H1 (cell line): ENCODE data around the gene KRT32. TPM values are rescaled to one million over a fixed set of nuclear protein-coding genes. Genes with fewer than 3 reads are reported as not detected.

Experiments used
- CTCF ChIA-PET: fragments of 300-600 bp; sonication (Branson Sonifier 250); formaldehyde crosslinking; loops from one replicate; lab custom pipeline; 2021; ENCODE audit not compliant: partially characterized antibody; lab: Charles Lee
- POLR2A ChIA-PET: fragments of 300-600 bp; sonication (Branson Sonifier 250); formaldehyde crosslinking; loops from one replicate; lab custom pipeline; 2021; ENCODE audit warnings: inconsistent platforms; ENCODE audit not compliant: partially characterized antibody; lab: Charles Lee
- DNase-seq, 2 experiments: peaks; one replicate each; pipeline versions ENCODE4 v3.0.0 to v3.0.0-alpha.2; 2010 to 2022; ENCODE audit warnings: low spot score in 2 of 2, low read depth in 1 of 2, mixed read lengths in 1 of 2
- FAIRE-seq: peaks from 2 replicates; lab custom pipeline; 2011; peaks lifted over from hg19 to GRCh38; lab: Jason Lieb, UNC
- H2AFZ ChIP-seq: 2 replicates; pipeline ENCODE4 v1.8.1; 2012; ENCODE audit warnings: low read length, inconsistent platforms
- H2AK5ac ChIP-seq: 2 replicates; pipeline ENCODE4 v1.6.1; 2013; ENCODE audit warnings: low read depth, low read length
- H2BK120ac ChIP-seq: replicated peaks from 2 replicates; pipeline ENCODE3; 2013; ENCODE audit warnings: low read depth, low read length, inconsistent platforms
- H2BK12ac ChIP-seq: 2 replicates; pipeline ENCODE4 v1.6.1; 2013; ENCODE audit warnings: low read depth, low read length
- H2BK15ac ChIP-seq: 2 replicates; pipeline ENCODE4 v1.6.1; 2013; ENCODE audit warnings: low read length
- H2BK20ac ChIP-seq: 2 replicates; pipeline ENCODE4 v1.6.1; 2013; ENCODE audit warnings: low read length
- H2BK5ac ChIP-seq: 2 replicates; pipeline ENCODE4 v1.6.1; 2013; ENCODE audit warnings: low read depth, low read length
- H3K14ac ChIP-seq: 2 replicates; pipeline ENCODE4 v1.6.1; 2013; ENCODE audit warnings: inconsistent platforms; ENCODE audit not compliant: insufficient read length
- H3K18ac ChIP-seq: 2 replicates; pipeline ENCODE4 v1.6.1; 2013; ENCODE audit warnings: low read length; ENCODE audit errors: extremely low read depth
- H3K23ac ChIP-seq: 2 replicates; pipeline ENCODE4 v1.6.1; 2013; ENCODE audit warnings: inconsistent platforms; ENCODE audit not compliant: insufficient read length
- H3K23me2 ChIP-seq: 2 replicates; pipeline ENCODE4 v1.6.1; 2013; ENCODE audit warnings: low read depth, low read length
- H3K27ac ChIP-seq: 2 replicates; pipeline ENCODE4 v1.6.1; 2011; ENCODE audit warnings: low read depth, low read length, inconsistent platforms
- H3K27me3 ChIP-seq, 4 experiments: replicated peaks in 1 of 4; 1 replicate in 1 of 4; 2 replicates in 3 of 4; pipeline versions ENCODE4 v1.6.1 to v1.8.1; 2011 to 2013; ENCODE audit warnings: low read length in 3 of 4, mild to moderate bottlenecking in 3 of 4, inconsistent platforms in 2 of 4, mixed read lengths in 2 of 4, moderate library complexity in 1 of 4; ENCODE audit not compliant: control insufficient read depth in 3 of 4, insufficient read depth in 3 of 4; ENCODE audit errors: extremely low read depth in 1 of 4
- H3K36me3 ChIP-seq, 4 experiments: 2 replicates each; pipeline versions ENCODE4 v1.6.1 to v1.8.1; 2011 to 2013; ENCODE audit warnings: mild to moderate bottlenecking in 4 of 4, low read length in 3 of 4, moderate library complexity in 2 of 4, control low read depth in 1 of 4, inconsistent platforms in 1 of 4; ENCODE audit not compliant: insufficient read depth in 4 of 4, control insufficient read depth in 2 of 4
- H3K4ac ChIP-seq: replicated peaks from 2 replicates; pipeline ENCODE3; 2013; ENCODE audit warnings: low read length, low read depth, mixed read lengths, inconsistent platforms; ENCODE audit not compliant: insufficient read length
- H3K4me1 ChIP-seq, 4 experiments: replicated peaks in 1 of 4; 1 replicate in 1 of 4; 2 replicates in 3 of 4; pipeline versions ENCODE4 v1.6.1 to v1.8.1; 2011 to 2013; ENCODE audit warnings: low read length in 3 of 4, inconsistent platforms in 2 of 4, mixed read lengths in 1 of 4; ENCODE audit not compliant: insufficient read depth in 4 of 4, control insufficient read depth in 3 of 4
- H3K4me2 ChIP-seq, 2 experiments: 2 replicates each; pipeline versions ENCODE4 v1.6.1 to v1.8.1; 2011 to 2013; ENCODE audit warnings: low read depth in 2 of 2, low read length in 2 of 2, control low read depth in 1 of 2, inconsistent platforms in 1 of 2, mild to moderate bottlenecking in 1 of 2; ENCODE audit not compliant: insufficient read depth in 1 of 2
- H3K4me3 ChIP-seq, 4 experiments: fragments of 200-600, 300-600 bp in 1 of 4; sonication (generic), shearing (Covaris generic), sonication (Bioruptor Twin) in 1 of 4; 2 replicates each; pipeline versions ENCODE4 v1.5.1 to v1.8.1; 2011 to 2016; ENCODE audit warnings: low read length in 4 of 4, low read depth in 3 of 4, control low read depth in 2 of 4, inconsistent platforms in 2 of 4, mild to moderate bottlenecking in 2 of 4, mixed read lengths in 1 of 4, moderate library complexity in 1 of 4; ENCODE audit not compliant: insufficient read depth in 2 of 4; ENCODE audit errors: extremely low read depth in 1 of 4
- H3K56ac ChIP-seq: replicated peaks from 2 replicates; pipeline ENCODE3; 2013; ENCODE audit warnings: low read depth, mild to moderate bottlenecking, mixed read lengths, low read length, inconsistent platforms; ENCODE audit not compliant: insufficient read length
- H3K79me1 ChIP-seq: 2 replicates; pipeline ENCODE4 v1.6.1; 2013; ENCODE audit warnings: low read depth, low read length, control low read depth
- H3K79me2 ChIP-seq, 2 experiments: 2 replicates each; pipeline versions ENCODE4 v1.6.1 to v1.8.1; 2012 to 2013; ENCODE audit warnings: low read length in 2 of 2, mild to moderate bottlenecking in 2 of 2, inconsistent platforms in 1 of 2; ENCODE audit not compliant: insufficient read depth in 2 of 2, control insufficient read depth in 1 of 2
- H3K9ac ChIP-seq, 4 experiments: replicated peaks in 1 of 4; 1 replicate in 1 of 4; 2 replicates in 3 of 4; pipeline versions ENCODE4 v1.6.1 to v1.8.1; 2011 to 2013; ENCODE audit warnings: low read depth in 3 of 4, low read length in 3 of 4, control low read depth in 2 of 4, mild to moderate bottlenecking in 2 of 4, moderate library complexity in 2 of 4, inconsistent platforms in 1 of 4; ENCODE audit errors: extremely low read depth in 1 of 4
- H3K9me3 ChIP-seq, 2 experiments: 2 replicates each; pipeline versions ENCODE4 v1.6.1 to v1.8.1; 2012 to 2013; ENCODE audit warnings: mild to moderate bottlenecking in 2 of 2, moderate library complexity in 2 of 2, control low read depth in 1 of 2, inconsistent platforms in 1 of 2, low read depth in 1 of 2, low read length in 1 of 2, mixed read lengths in 1 of 2; ENCODE audit not compliant: insufficient read depth in 2 of 2
- H4K20me1 ChIP-seq, 2 experiments: replicated peaks in 1 of 2; 2 replicates each; pipeline versions ENCODE3 to v1.8.1; 2011 to 2013; ENCODE audit warnings: inconsistent platforms in 2 of 2, low read length in 2 of 2, mild to moderate bottlenecking in 1 of 2; ENCODE audit not compliant: insufficient read depth in 2 of 2, control insufficient read depth in 1 of 2
- H4K5ac ChIP-seq: 2 replicates; pipeline ENCODE4 v1.6.1; 2013; ENCODE audit warnings: low read length, low read depth, mixed read lengths, inconsistent platforms; ENCODE audit not compliant: insufficient read length
- H4K8ac ChIP-seq: 2 replicates; pipeline ENCODE4 v1.8.0; 2013; ENCODE audit warnings: mild to moderate bottlenecking, moderate library complexity, low read length, inconsistent platforms; ENCODE audit not compliant: insufficient read depth; ENCODE audit errors: extremely low read depth
- H4K91ac ChIP-seq: replicated peaks from 2 replicates; pipeline ENCODE3; 2013; ENCODE audit warnings: low read length, mixed read lengths, inconsistent platforms; ENCODE audit not compliant: insufficient read length
- BACH1 ChIP-seq: IDR thresholded peaks from 2 replicates; pipeline ENCODE4 v1.6.1; 2012; ENCODE audit warnings: low read length, improper control_type of control experiment
- CTCF ChIP-seq, 3 experiments: IDR thresholded peaks; 1 replicate in 2 of 3; 2 replicates in 1 of 3; pipeline versions ENCODE4 v1.5.1 to v1.6.1; 2011; ENCODE audit warnings: low read length in 3 of 3, mild to moderate bottlenecking in 3 of 3, inconsistent platforms in 2 of 3, low read depth in 1 of 3, moderate library complexity in 1 of 3; ENCODE audit not compliant: insufficient read depth in 1 of 3; ENCODE audit errors: control extremely low read depth in 1 of 3
- HDAC2 ChIP-seq, 2 experiments: fragments of 300-600 bp in 1 of 2; sonication (generic) in 1 of 2; IDR thresholded peaks; 2 replicates each; pipeline ENCODE4 v1.6.1; 2011 to 2012; ENCODE audit warnings: low read depth in 2 of 2, low read length in 2 of 2, mild to moderate bottlenecking in 2 of 2, moderate library complexity in 2 of 2, borderline replicate concordance in 1 of 2, inconsistent platforms in 1 of 2
- PHF8 ChIP-seq: fragments of 200-600 bp; sonication (generic); conservative IDR thresholded peaks from 2 replicates; pipeline ENCODE4 v1.7.1; 2012; ENCODE audit warnings: low read depth, mild to moderate bottlenecking, inconsistent platforms, low read length, moderate library complexity
- RAD21 ChIP-seq, 2 experiments: IDR thresholded peaks in 1 of 2; conservative IDR thresholded peaks in 1 of 2; 2 replicates each; pipeline ENCODE4 v1.6.1; 2011; ENCODE audit warnings: low read depth in 2 of 2, low read length in 2 of 2, improper control_type of control experiment in 1 of 2, inconsistent platforms in 1 of 2, mild to moderate bottlenecking in 1 of 2, moderate library complexity in 1 of 2
- RFX5 ChIP-seq: IDR thresholded peaks from 2 replicates; pipeline ENCODE4 v1.6.1; 2011; ENCODE audit warnings: low read depth, low read length, improper control_type of control experiment, borderline replicate concordance
- SAP30 ChIP-seq: fragments of 300-600 bp; sonication (generic); IDR thresholded peaks from 2 replicates; pipeline ENCODE4 v1.7.1; 2012; ENCODE audit warnings: low read length, moderate library complexity, mild to moderate bottlenecking, inconsistent platforms; ENCODE audit not compliant: insufficient read depth, insufficient replicate concordance
- SP2 ChIP-seq: IDR thresholded peaks from 2 replicates; pipeline ENCODE4 v1.6.1; 2012; ENCODE audit warnings: mild to moderate bottlenecking, low read length, inconsistent platforms
- TBP ChIP-seq: IDR thresholded peaks from 2 replicates; pipeline ENCODE4 v1.6.1; 2011; ENCODE audit warnings: low read depth, low read length, improper control_type of control experiment
- YY1 ChIP-seq: IDR thresholded peaks from 2 replicates; pipeline ENCODE4 v1.6.1; 2011; ENCODE audit warnings: low read depth, mild to moderate bottlenecking, low read length
- whole genome bisulfite sequencing, 2 experiments: shearing (Covaris generic) in 1 of 2; methylation state at CpG; one replicate each; pipeline versions ENCODE4 v1.1.6 to v1.1.7; 2013 to 2015; ENCODE audit warnings: low lambda C conversion rate in 2 of 2, mixed read lengths in 2 of 2, inconsistent platforms in 1 of 2, low coverage in 1 of 2, missing lambda C conversion rate in 1 of 2; ENCODE audit not compliant: insufficient replicate concordance in 2 of 2, insufficient coverage in 1 of 2, insufficient read length in 1 of 2; ENCODE audit errors: extremely low coverage in 1 of 2, missing lambda C conversion rate in 1 of 2; 5-methylcytosine and 5-hydroxymethylcytosine counted together
- polyA plus RNA-seq, 7 experiments: library from polyadenylated mRNA; depleted of rRNA in 3 of 7; stranded (reverse) in 5 of 7; unstranded in 2 of 7; fragments of >200 nt in 5 of 7; fragments of 200-250 nt in 2 of 7; gene quantifications; 1 replicate in 5 of 7; 2 replicates in 1 of 7; 4 replicates in 1 of 7; pipeline versions ENCODE4 v1.2.1 to v1.2.3, GENCODE V29; 2011 to 2013; ENCODE audit warnings: missing spikeins in 2 of 7, mixed read lengths in 2 of 7
- total RNA-seq: library from RNA; stranded (reverse); fragmentation: NEBNext Ultra II Directional; extraction: Animal tissue kit (Norgen Biotek cat#: 25700); gene quantifications from 2 replicates; pipeline ENCODE4 v1.2.1, GENCODE V29; 2021

Gene KRT32
- total and polyA plus RNA-seq, 2 of the 8 experiments (the other 6 are each of a cell fraction or from before 2014, with no cell fraction given): not detected

GRCh38 chr17:41413982-41414381 lies 53.2 kb downstream of the KRT32 start:
- no peaks in the 10 kb centered on the region for H4K20me1 ChIP-seq
- 93% methylated on average over 2 of the region's 2 CpGs; no CpG with 5 or more reads in 1 of the 2 experiments for WGBS, 2 experiments
- H3K27me3 ChIP-seq: no peaks in the 10 kb centered on the region; a peak in 2 of 7 replicates
- peaks cover 0 to 7% (median 1%) of the 10 kb centered on the region in 4 experiments; a peak in 5 of 7 replicates for H3K4me1 ChIP-seq
- no peak overlapping the region for H3K23ac ChIP-seq
- H2BK12ac ChIP-seq: peak overlapping the region; percentile 46; the same call in 1 of the 2 replicates
- H3K9ac ChIP-seq: no peak overlapping the region
- no peak overlapping the region for H2BK5ac ChIP-seq
- H2AFZ ChIP-seq: no peak overlapping the region
- no peaks in the 10 kb centered on the region for H3K79me2 ChIP-seq
- no peak overlapping the region for H3K4me3 ChIP-seq
- POLR2A ChIA-PET: interaction anchor here (1.0 kb wide), 1 partner anchor 278 kb away, joined by 3 read pairs; no protein-coding TSS in a partner anchor
- H3K27ac ChIP-seq: no peak overlapping the region
- no peak overlapping the region for H4K8ac ChIP-seq
- H2BK120ac ChIP-seq: no peak overlapping the region
- no peak for DNase-seq
- no peak for FAIRE-seq
- no peak overlapping the region for H3K4ac ChIP-seq
- no peaks in the 10 kb centered on the region for H3K79me1 ChIP-seq
- CTCF ChIA-PET: interaction anchor here (0.8 to 2.0 kb wide), 4 partner anchors 135 to 555 kb away, joined by 3 to 6 read pairs (median 4); no protein-coding TSS in a partner anchor
- H3K9me3 ChIP-seq: no peaks in the 10 kb centered on the region
- H4K5ac ChIP-seq: no peak overlapping the region
- H2BK20ac ChIP-seq: no peak overlapping the region
- 0 out of 4 replicates have a peak overlapping the region, but pooled peaks of 1 of the 2 experiments have one; percentile 3 for H3K4me2 ChIP-seq
- H3K36me3 ChIP-seq: no peaks in the 10 kb centered on the region
- no peak overlapping the region for H3K18ac ChIP-seq
- H4K91ac ChIP-seq: no peak overlapping the region
- peak overlapping the region; percentile 73; the same call in 1 of the 2 replicates for H2BK15ac ChIP-seq
- H3K56ac ChIP-seq: no peak overlapping the region
- no peak overlapping the region for H2AK5ac ChIP-seq
- no peak overlapping the region for H3K14ac ChIP-seq
- no peaks in the 10 kb centered on the region for H3K23me2 ChIP-seq
- no peak for TF ChIP-seq TBP
- TF ChIP-seq BACH1: no peak
- no peak for TF ChIP-seq YY1
- no peak for TF ChIP-seq RAD21 (IDR thresholded peaks at IDR 0.05 in 1 of 2, conservative IDR thresholded peaks at IDR 0.05 in 1 of 2; ENCODE audit: low read depth in 2 of 2, low read length in 2 of 2)
- TF ChIP-seq SP2: no peak
- no peak for TF ChIP-seq CTCF (IDR thresholded peaks at IDR 0.05; ENCODE audit: control extremely low read depth in 1 of 3, insufficient read depth in 1 of 3, low read depth in 1 of 3, low read length in 3 of 3)
- no peak for TF ChIP-seq RFX5
- no peak for TF ChIP-seq SAP30
- no peak for TF ChIP-seq PHF8
- TF ChIP-seq HDAC2 (IDR thresholded peaks at IDR 0.05; ENCODE audit: borderline replicate concordance in 1 of 2, low read depth in 2 of 2, low read length in 2 of 2): no peak
